Activated CD4-positive, alpha-beta T cell treated with anti-CD3 and anti-CD28 coated beads for 36 hours (primary cell): ENCODE measurements around the gene KCNIP2. TPM values are rescaled to one million over a fixed set of nuclear protein-coding genes. Genes with fewer than 3 reads are reported as not detected.

ENCODE experiments used
- ATAC-seq: fragments of 200-7000 bp; cut with Tn5 transposase; one replicate; pipeline ENCODE4 v1.10.0; 2021; ENCODE audit warnings: mild to moderate bottlenecking, moderate library complexity
- CTCF ChIA-PET: fragments of 350-600 bp; sonication (Branson Sonifier 250); formaldehyde crosslinking; loops from one replicate; lab custom pipeline; 2021; ENCODE audit warnings: antibody characterized with exemption; lab: Charles Lee
- POLR2A ChIA-PET: fragments of 350-600 bp; sonication (Branson Sonifier 250); formaldehyde crosslinking; loops from one replicate; lab custom pipeline; 2021; ENCODE audit warnings: antibody characterized with exemption, inconsistent platforms; lab: Charles Lee
- DNase-seq: peaks from one replicate; pipeline ENCODE4 v3.0.0-alpha.2; 2020
- H3K27ac Mint-ChIP-seq: one replicate; pipeline ENCODE4 v1.8.0; 2021; ENCODE audit warnings: mixed read lengths
- H3K27me3 Mint-ChIP-seq: one replicate; pipeline ENCODE4 v1.8.0; 2021; ENCODE audit warnings: mixed read lengths
- H3K36me3 Mint-ChIP-seq: one replicate; pipeline ENCODE4 v1.8.0; 2021; ENCODE audit warnings: low read depth, mixed read lengths
- H3K4me1 Mint-ChIP-seq: one replicate; pipeline ENCODE4 v1.8.0; 2021; ENCODE audit warnings: mixed read lengths
- H3K4me3 Mint-ChIP-seq: one replicate; pipeline ENCODE4 v1.8.0; 2021; ENCODE audit warnings: mild to moderate bottlenecking, moderate library complexity, mixed read lengths
- H3K9me3 Mint-ChIP-seq: one replicate; pipeline ENCODE4 v1.8.0; 2021; ENCODE audit warnings: low read depth, mixed read lengths
- intact Hi-C, 2 experiments: fragments of 100-400 bp; cut with DNase I in 1 of 2; cut with micrococcal nuclease in 1 of 2; formaldehyde crosslinking; loops; one replicate each; pipeline versions ENCODE4 v1.14.2 to v1.15.1; 2022 to 2024; cut with DNase I, micrococcal nuclease
- total RNA-seq, 2 experiments: library from RNA; stranded (reverse); gene quantifications; one replicate each; pipeline ENCODE4 v1.2.3, GENCODE V29; 2021

The KCNIP2 gene
- total RNA-seq, 2 experiments from 2014 or later = 2.7 to 2.8 TPM

- POLR2A ChIA-PET = interaction anchor here (1.3 kb wide), 1 partner anchor 9 kb away, joined by 4 read pairs; no protein-coding TSS in a partner anchor
- ATAC-seq = no peak
- intact Hi-C loops = no loop called here
- H3K4me3 Mint-ChIP-seq = no peak overlapping the region
- H3K9me3 Mint-ChIP-seq = no peaks in the 10 kb centered on the region
- no peak overlapping the region for H3K27ac Mint-ChIP-seq
- CTCF ChIA-PET = interaction anchor here (0.7 to 2.5 kb wide), 4 partner anchors 8 to 16 kb away, joined by 4 to 12 read pairs (median 6); partner anchors contain the start of gene OGA
- H3K27me3 Mint-ChIP-seq = no peaks in the 10 kb centered on the region
- H3K4me1 Mint-ChIP-seq = peaks cover 34% of the 10 kb centered on the region
- H3K36me3 Mint-ChIP-seq = no peaks in the 10 kb centered on the region
- no peak for DNase-seq
Observed at GRCh38 chr10:101827919-101828600, 15.5 kb downstream of the KCNIP2 start.

DNA sequence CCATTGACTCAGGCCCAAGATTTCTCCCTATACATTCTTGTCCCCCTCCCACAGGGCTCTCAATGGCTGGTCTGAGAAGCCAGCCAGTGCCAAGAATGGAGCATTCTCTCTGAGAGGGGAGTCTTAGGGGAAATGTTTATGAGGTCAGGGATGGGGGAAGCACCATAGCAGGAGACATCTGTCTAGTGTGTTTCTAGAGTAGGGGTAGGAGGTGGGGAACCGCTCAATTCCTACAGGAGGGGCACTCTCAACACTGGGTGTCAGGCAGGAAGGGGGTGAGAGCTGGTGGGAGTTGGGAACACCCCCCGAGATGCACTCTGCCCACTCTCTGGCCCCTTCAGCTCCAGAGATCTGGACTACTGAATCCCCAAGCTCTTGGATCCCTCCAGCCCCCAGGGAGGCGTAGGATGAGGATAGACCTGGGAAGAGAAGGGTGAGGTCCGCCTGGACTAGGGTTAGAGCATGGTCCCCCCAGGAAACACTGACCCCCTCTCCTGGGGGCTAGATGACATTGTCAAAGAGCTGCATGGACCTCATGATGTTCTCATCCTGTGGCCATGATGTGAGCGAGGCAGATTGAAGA lies 16.7 kb downstream of the KCNIP2 start:
- CTCF ChIA-PET = interaction anchor here (0.7 to 1.9 kb wide), 3 partner anchors 8 to 17 kb away, joined by 4 to 7 read pairs (median 4); partner anchors contain the start of gene OGA
- no peak overlapping the region for H3K4me3 Mint-ChIP-seq
- peaks cover 28% of the 10 kb centered on the region for H3K4me1 Mint-ChIP-seq
- intact Hi-C loops = no loop called here
- no peaks in the 10 kb centered on the region for H3K27me3 Mint-ChIP-seq
- H3K27ac Mint-ChIP-seq = no peak overlapping the region
- POLR2A ChIA-PET = interaction anchor here (1.3 kb wide), 1 partner anchor 8 kb away, joined by 4 read pairs; no protein-coding TSS in a partner anchor
- no peaks in the 10 kb centered on the region for H3K9me3 Mint-ChIP-seq
- DNase-seq = no peak
- no peak for ATAC-seq
- no peaks in the 10 kb centered on the region for H3K36me3 Mint-ChIP-seq

DNA sequence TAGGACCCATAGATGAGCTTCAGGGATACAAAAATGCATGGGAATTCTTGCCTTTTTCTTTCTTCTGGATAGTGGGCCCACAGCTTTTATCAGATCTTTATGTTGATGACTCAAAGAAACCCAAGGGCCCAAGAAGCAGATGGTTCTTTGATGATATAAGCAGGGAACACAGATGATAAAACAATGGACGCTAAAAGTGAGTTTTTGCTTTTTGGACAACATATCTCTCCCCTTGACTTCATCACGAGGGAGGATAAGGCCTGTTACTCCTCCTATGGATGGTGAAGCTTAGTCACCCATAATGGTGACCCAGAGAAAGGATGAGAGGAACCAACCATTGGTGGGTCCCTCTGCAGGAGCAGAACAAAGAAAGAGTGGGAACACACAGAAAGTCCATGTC lies 18.9 kb downstream of the KCNIP2 start:
- no peaks in the 10 kb centered on the region for H3K27me3 Mint-ChIP-seq
- no peak overlapping the region for H3K4me3 Mint-ChIP-seq
- ChIA-PET POLR2A (no interaction called here), CTCF (interaction anchor here (1.0 to 1.9 kb wide), 3 partner anchors 11 to 16 kb away, joined by 3 to 9 read pairs (median 3); no protein-coding TSS in a partner anchor)
- ATAC-seq (no peak), DNase-seq (no peak)
- H3K36me3 Mint-ChIP-seq = no peaks in the 10 kb centered on the region
- H3K4me1 Mint-ChIP-seq = peaks cover 21% of the 10 kb centered on the region
- no peak overlapping the region for H3K27ac Mint-ChIP-seq
- H3K9me3 Mint-ChIP-seq = no peaks in the 10 kb centered on the region
- intact Hi-C loops = no loop called here

- POLR2A ChIA-PET = interaction anchor here (0.6 to 2.1 kb wide), 8 partner anchors 8 to 300 kb away, joined by 3 to 16 read pairs (median 4); partner anchors contain the start of genes ARMH3 and NPM3
- peaks cover 16% of the 10 kb centered on the region for H3K36me3 Mint-ChIP-seq
- CTCF ChIA-PET = interaction anchor here (0.6 to 2.5 kb wide), 10 partner anchors 9 to 487 kb away, joined by 3 to 16 read pairs (median 6); partner anchors contain the start of gene NPM3
- peak overlapping the region; percentile 89 for H3K4me3 Mint-ChIP-seq
- H3K4me1 Mint-ChIP-seq = peaks cover 32% of the 10 kb centered on the region
- peak overlapping the region; percentile 83 for H3K27ac Mint-ChIP-seq
- intact Hi-C loops = loop anchor here (1.0 to 10.0 kb wide), 18 partner anchors 11 to 1284 kb away; partner anchors contain the start of genes HPS6 (in 2 of the 2), NOLC1 (in 2 of the 2), NPM3 (in 2 of the 2) and ACTR1A (in 1 of the 2)
- no peak for DNase-seq
- H3K27me3 Mint-ChIP-seq = no peaks in the 10 kb centered on the region
- peak; percentile 43 for ATAC-seq
- H3K9me3 Mint-ChIP-seq = no peaks in the 10 kb centered on the region
Observed at GRCh38 chr10:101818872-101819633, 24.5 kb downstream of the KCNIP2 start.

DNA sequence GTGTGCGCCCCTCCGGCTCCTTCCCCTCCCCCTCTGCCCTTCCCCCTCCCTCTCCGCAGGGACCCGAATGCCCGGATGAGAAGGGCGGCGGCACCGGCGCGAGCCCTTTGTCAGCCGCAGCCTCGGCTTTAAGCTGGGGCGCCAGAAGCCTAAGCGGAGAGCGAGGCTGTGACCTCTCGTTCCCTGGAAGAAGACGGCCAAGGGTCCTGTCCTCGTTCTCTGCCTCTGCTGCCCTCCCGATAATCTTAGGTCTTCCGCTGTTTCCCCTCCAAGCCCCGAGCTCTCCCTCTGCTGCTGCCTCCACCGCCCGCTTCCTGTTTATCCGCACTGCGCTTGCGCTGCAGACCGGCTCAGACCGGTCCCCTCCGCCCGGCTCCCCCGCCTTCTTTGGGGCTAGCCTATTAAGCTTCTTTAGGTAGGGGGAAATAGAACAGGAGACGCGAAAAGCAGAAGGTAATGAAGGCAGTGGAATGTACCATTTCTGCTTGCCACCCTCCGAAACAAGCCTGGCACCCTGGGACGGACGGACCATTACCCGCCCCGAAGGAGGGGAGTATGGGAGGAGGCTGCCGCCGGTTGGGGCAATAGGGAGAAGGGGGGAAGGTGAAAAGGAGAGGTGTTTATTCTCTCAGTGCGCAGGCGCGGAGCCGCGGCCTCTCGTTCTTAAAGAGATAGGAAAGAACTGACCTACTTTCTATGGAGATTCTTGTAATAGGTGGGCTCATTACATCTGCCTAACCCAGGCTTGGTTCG lies 25.3 kb downstream of the KCNIP2 start, which contains the start of gene OGA:
TSS of gene OGA (minus strand) at position 326 of the 753 bp plus-strand sequence. CDS start 422 bp downstream, outside the sequence.
- peak; percentile 99 for DNase-seq
- POLR2A ChIA-PET = interaction anchor here (0.7 to 2.1 kb wide), 8 partner anchors 12 to 301 kb away, joined by 3 to 16 read pairs (median 4); partner anchors contain the start of genes ARMH3 and NPM3
- peak; percentile 89 for ATAC-seq

DNA sequence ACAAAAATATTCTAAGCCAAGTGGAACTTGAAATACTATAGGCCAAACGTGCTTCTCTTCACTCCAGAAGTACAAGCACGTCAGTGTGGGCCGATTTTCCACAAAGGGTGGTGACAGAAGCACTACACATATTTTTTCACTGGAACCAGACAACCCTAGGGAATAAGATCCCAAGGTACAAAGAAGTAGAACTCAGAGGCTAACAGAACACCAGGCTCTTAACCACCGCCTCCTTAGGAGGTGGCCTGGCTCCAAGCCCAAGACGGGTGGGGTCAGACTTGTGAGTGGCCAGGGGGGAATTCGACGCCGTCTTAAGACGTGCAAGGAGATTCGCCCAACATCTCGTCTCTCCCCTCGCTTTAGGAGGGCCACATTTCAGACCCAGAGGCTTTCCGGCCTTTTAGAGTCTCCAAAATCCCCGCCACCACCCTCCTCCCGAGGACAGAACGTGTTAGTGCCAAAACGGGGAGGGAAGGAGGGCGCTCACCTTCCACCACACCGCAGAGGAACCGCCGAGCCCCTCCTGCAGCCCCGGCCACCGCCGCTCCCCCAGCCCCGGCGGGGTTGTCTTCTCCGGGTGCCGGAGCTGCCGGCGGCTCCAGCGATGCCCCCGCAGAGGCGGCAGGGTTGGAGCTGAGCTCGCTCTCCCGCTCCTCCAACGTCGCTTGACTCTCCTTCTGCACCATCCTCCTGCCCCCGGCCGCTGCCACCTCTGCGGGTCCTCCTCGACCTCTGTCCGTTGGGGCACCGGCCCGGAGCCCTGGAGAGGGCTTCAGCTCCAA lies 26.1 kb downstream of the KCNIP2 start:
- H3K27me3 Mint-ChIP-seq = no peaks in the 10 kb centered on the region
- no peaks in the 10 kb centered on the region for H3K9me3 Mint-ChIP-seq
- peaks cover 27% of the 10 kb centered on the region for H3K36me3 Mint-ChIP-seq
- H3K27ac Mint-ChIP-seq = peak overlapping the region; percentile 83
- peaks cover 47% of the 10 kb centered on the region for H3K4me1 Mint-ChIP-seq
- peak overlapping the region; percentile 89 for H3K4me3 Mint-ChIP-seq
- ChIA-PET POLR2A (interaction anchor here (0.7 to 2.1 kb wide), 8 partner anchors 13 to 301 kb away, joined by 3 to 16 read pairs (median 4); partner anchors contain the start of genes ARMH3 and NPM3), CTCF (interaction anchor here (0.6 to 2.5 kb wide), 13 partner anchors 18 to 256 kb away, joined by 3 to 16 read pairs (median 4); partner anchors contain the start of gene NPM3)
- peak; percentile 5 for ATAC-seq
- DNase-seq = peak; percentile 69
- intact Hi-C loops = loop anchor here (1.0 to 10.0 kb wide), 18 partner anchors 13 to 1283 kb away; partner anchors contain the start of genes HPS6 (in 2 of the 2), NOLC1 (in 2 of the 2), NPM3 (in 2 of the 2) and ACTR1A (in 1 of the 2)

More for the DNA sequence above, 25.3 kb downstream of the KCNIP2 start, which contains the start of gene OGA:
- CTCF ChIA-PET = interaction anchor here (0.6 to 2.5 kb wide), 13 partner anchors 9 to 487 kb away, joined by 3 to 16 read pairs (median 5); partner anchors contain the start of gene NPM3
- Mint-ChIP-seq H3K27ac (peak within 1 kb of the TSS; percentile 83), H3K27me3 (no peaks in the 10 kb centered on the region), H3K9me3 (no peaks in the 10 kb centered on the region), H3K36me3 (peaks cover 21% of the 10 kb centered on the region), H3K4me1 (peaks cover 40% of the 10 kb centered on the region), H3K4me3 (peak within 1 kb of the TSS; percentile 89)
- intact Hi-C loops = loop anchor here (1.0 to 10.0 kb wide), 18 partner anchors 12 to 1283 kb away; partner anchors contain the start of genes HPS6 (in 2 of the 2), NOLC1 (in 2 of the 2), NPM3 (in 2 of the 2) and ACTR1A (in 1 of the 2)

GRCh38 chr10:101816913-101817336 lies 26.7 kb downstream of the KCNIP2 start:
- CTCF ChIA-PET = interaction anchor here (0.7 to 1.5 kb wide), 4 partner anchors 25 to 214 kb away, joined by 3 to 8 read pairs (median 4); partner anchors contain the start of gene NPM3
- H3K27ac Mint-ChIP-seq = peak overlapping the region; percentile 83
- ATAC-seq (no peak), DNase-seq (no peak)
- no peaks in the 10 kb centered on the region for H3K27me3 Mint-ChIP-seq
- peak overlapping the region; percentile 89 for H3K4me3 Mint-ChIP-seq
- POLR2A ChIA-PET = no interaction called here
- intact Hi-C loops = loop anchor here (5.0 to 10.0 kb wide), 5 partner anchors 300 to 1282 kb away; partner anchors contain the start of genes CNNM2 (in 1 of the 2), HIF1AN (in 1 of the 2), PDZD7 (in 1 of the 2) and SFXN3 (in 1 of the 2)
- H3K9me3 Mint-ChIP-seq = no peaks in the 10 kb centered on the region
- H3K36me3 Mint-ChIP-seq = peaks cover 32% of the 10 kb centered on the region
- peaks cover 51% of the 10 kb centered on the region for H3K4me1 Mint-ChIP-seq

GRCh38 chr10:101816376-101816775 lies 27.2 kb downstream of the KCNIP2 start:
- ChIA-PET CTCF (interaction anchor here (1.0 to 1.5 kb wide), 3 partner anchors 25 to 35 kb away, joined by 3 to 8 read pairs (median 4); no protein-coding TSS in a partner anchor), POLR2A (interaction anchor here (0.9 kb wide), 1 partner anchor 30 kb away, joined by 12 read pairs; no protein-coding TSS in a partner anchor)
- H3K27me3 Mint-ChIP-seq = no peaks in the 10 kb centered on the region
- ATAC-seq = no peak
- H3K36me3 Mint-ChIP-seq = peaks cover 37% of the 10 kb centered on the region
- peak overlapping the region; percentile 79 for H3K27ac Mint-ChIP-seq
- peak overlapping the region; percentile 89 for H3K4me3 Mint-ChIP-seq
- peaks cover 49% of the 10 kb centered on the region for H3K4me1 Mint-ChIP-seq
- intact Hi-C loops = loop anchor here (5.0 to 10.0 kb wide), 5 partner anchors 301 to 1282 kb away; partner anchors contain the start of genes CNNM2 (in 1 of the 2), HIF1AN (in 1 of the 2), PDZD7 (in 1 of the 2) and SFXN3 (in 1 of the 2)
- DNase-seq = no peak
- H3K9me3 Mint-ChIP-seq = no peaks in the 10 kb centered on the region
